ENCODE results near the gene RHOXF1.
"Not testable (repeated sequence)": the region's sequence is repeated elsewhere in the genome, so short reads cannot be mapped to it uniquely, and the experiment has no call there.

RHOXF1 gene

GRCh38 chrX:120085553-120086185, 30.0 kb downstream of the RHOXF1 start:
- not testable (repeated sequence) for H3K9ac ChIP-seq (ENCODE audit: low read length in 2 of 2); H3K27me3 ChIP-seq (ENCODE audit: control insufficient read depth in 1 of 2, insufficient read depth in 2 of 2, low read length in 2 of 2); H3K4me3 ChIP-seq (ENCODE audit: low read length in 2 of 2); H3K4me1 ChIP-seq (ENCODE audit: control insufficient read depth, insufficient read depth, low read length); H3K36me3 ChIP-seq (ENCODE audit: control insufficient read depth in 2 of 2, insufficient read depth in 2 of 2, low read length in 2 of 2); H3K27ac ChIP-seq (ENCODE audit: low read length); H3K9me3 ChIP-seq (ENCODE audit: control insufficient read depth in 2 of 2, low read length in 2 of 2)

GRCh38 chrX:120077590-120077989, 38.1 kb downstream of the RHOXF1 start, which contains the start of gene RHOXF2B:
TSS of gene RHOXF2B (minus strand) at chrX:120077690. CDS start at chrX:120077552, 138 bp downstream.
- not testable (repeated sequence) for H3K36me3 ChIP-seq (ENCODE audit: control insufficient read depth in 2 of 2, insufficient read depth in 2 of 2, low read length in 2 of 2); H3K4me3 ChIP-seq (ENCODE audit: low read length in 2 of 2); H3K9me3 ChIP-seq (ENCODE audit: control insufficient read depth in 2 of 2, low read length in 2 of 2); H3K4me1 ChIP-seq (ENCODE audit: control insufficient read depth, insufficient read depth, low read length); H3K27me3 ChIP-seq (ENCODE audit: control insufficient read depth in 1 of 2, insufficient read depth in 2 of 2, low read length in 2 of 2); H3K9ac ChIP-seq (ENCODE audit: low read length in 2 of 2); H3K27ac ChIP-seq (ENCODE audit: low read length)

GRCh38 chrX:120066169-120066568, 49.5 kb downstream of the RHOXF1 start:
- not testable (repeated sequence) for H3K9me3 ChIP-seq (ENCODE audit: control insufficient read depth in 2 of 2, low read length in 2 of 2); H3K27me3 ChIP-seq (ENCODE audit: control insufficient read depth in 1 of 2, insufficient read depth in 2 of 2, low read length in 2 of 2); H3K4me1 ChIP-seq (ENCODE audit: control insufficient read depth, insufficient read depth, low read length); H3K4me3 ChIP-seq (ENCODE audit: low read length in 2 of 2); H3K36me3 ChIP-seq (ENCODE audit: control insufficient read depth in 2 of 2, insufficient read depth in 2 of 2, low read length in 2 of 2); H3K9ac ChIP-seq (ENCODE audit: low read length in 2 of 2); H3K27ac ChIP-seq (ENCODE audit: low read length)

Measured in stomach smooth muscle (tissue), 2 donors.